ENCODE data around the gene SLC15A5.

Gene SLC15A5

DNA sequence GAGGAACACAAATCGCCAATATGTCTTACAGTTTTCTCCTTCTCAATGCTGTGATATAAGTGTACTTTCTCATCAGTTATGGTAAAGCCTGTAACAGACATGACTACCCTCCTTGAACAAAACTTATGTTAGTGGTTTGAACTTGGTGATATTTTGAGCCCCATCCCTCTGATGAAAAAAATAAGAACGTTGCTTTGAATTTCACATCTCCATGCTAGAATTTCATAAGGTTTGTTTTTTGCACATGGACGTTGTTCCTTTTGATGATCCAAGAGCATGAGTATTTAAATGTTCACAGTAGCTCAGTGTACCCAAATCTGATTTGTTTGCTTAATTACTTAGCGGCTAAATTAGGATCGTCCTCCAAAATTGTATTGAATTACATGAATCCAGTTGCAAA, at the start of gene SLC15A5:
Gene SLC15A5 (minus strand): TSS at position 101 of the 400 bp plus-strand sequence. CDS start 0 bp downstream, at position 101.
- no peak for DNase-seq

DNA sequence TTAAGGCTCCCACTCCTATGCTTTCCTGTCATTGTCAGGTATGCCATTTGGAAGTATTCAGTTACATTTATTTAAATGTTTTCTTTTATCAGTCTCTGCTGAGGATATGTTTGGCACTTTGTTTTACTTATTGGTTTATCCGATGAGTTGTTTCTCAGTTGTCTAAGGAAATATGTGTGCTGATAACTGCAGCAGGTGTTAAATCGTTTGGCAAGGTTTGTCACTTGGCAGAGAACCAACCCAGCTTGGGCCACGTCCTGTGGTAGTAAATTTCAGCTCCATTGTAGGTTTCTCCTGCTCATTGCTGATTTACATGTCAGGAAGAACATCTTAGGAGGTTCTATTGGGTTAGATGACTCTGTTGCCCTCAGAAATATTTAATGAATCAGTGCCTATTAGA, 47.9 kb upstream of the SLC15A5 start:
- no peak for DNase-seq

DNA sequence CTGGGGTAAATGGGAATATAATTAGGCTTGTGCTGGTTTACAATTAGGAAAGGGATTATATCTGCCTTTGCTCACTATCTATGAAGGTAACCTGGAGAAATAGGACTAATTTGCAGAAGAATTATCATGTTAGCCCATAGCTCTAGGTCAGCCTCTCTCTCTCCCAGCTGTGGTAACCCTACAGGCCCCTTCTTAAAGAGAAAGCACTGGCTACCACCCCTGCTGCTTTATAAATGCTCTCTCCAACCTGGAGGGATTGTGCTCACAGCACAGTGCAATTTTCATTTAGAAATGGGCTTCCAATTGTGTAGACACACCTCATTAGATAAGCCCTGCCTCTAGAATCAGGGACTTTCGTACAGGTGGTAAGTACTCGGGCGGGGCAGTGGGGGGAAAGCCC, 47.3 kb upstream of the SLC15A5 start:
- no peak for DNase-seq

DNA sequence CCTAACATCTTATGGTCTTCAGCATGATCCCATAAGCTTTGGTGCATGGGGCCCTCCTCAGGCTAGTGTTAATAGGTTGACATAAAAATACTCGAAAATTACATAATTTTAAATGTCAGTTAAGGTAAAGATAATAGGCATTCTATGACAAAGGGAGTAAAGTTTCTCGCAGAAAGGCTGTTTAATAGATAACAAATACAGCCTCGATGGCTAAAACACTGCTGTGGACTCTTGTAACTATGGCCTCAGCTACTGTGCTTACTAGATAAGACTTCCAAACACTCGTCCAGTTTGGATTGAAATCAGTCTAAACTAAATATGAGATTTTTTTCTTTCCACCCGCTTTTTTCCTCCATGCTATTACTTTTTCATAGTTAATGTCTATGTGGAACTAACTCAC, 46.8 kb upstream of the SLC15A5 start:
- DNase-seq = no peak

DNA sequence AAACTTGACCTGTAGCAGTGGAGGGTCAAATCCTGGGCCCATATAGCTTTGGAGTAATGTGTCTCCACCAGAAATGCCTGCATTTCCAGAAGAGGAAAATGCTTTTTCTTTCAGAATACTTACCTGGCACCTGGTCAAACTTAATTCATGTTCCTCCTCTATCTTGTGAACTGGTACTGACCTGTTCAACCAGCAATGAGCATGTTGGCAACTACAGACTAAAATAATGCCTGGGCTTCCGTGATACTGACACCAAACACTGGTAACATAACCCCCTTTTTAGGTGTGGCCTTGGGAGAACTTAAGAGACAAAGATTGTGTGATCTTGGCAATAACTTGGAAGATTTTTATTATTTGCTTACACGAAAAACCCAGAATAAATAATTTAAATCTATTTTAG, 46.2 kb upstream of the SLC15A5 start:
- no peak for DNase-seq

- DNase-seq = no peak
These were observed 45.5 kb upstream of the SLC15A5 start for GRCh38 chr12:16323010-16323409.

DNA sequence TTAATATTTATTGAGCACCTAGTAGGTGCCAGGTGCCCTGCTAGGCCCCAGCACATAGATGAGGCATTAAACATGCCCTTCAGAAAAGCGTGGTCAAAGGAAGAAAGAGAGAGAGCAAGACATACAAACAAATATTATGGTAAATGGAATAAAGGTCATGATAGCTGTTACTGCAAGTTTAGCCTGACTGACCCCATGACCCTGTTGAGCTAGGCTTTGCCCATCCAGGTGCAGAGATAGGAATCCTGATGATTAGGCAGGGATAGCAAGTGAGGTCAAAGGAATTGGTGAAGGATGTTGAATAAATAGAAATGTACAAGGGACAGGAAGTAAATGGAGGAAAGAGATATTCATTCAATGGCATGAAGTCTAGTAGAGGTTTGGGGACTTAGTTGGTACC, 33.4 kb upstream of the SLC15A5 start:
- no peak for DNase-seq

DNA sequence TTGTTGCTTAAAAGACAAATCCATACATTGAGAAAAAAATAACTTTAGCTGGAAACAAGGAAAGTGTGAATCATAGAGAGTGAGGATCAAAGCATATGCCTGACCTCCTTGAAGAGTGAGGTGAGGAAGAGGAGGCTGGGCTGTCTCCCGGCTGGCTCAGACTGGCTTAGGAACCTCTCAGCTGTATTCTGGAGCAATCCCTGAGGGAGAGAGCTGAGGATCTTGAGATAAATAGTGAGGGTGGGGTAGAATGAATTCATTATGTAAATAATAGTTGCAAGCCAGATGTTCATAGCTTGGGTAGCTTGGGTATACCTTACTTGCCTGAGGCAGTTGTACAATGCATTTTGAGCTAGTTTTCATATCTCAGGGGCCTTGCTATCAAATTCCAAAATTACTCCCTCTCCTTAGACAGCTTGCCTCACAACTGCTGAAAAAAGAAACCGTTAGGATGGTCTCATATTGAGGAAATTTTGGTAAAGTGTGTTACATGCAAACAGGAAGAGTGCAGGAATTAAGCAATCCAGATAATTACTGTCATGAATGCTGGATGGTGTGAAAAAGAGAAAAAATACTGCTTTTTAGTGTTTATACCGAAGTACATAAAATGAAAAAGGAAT, 30.5 kb upstream of the SLC15A5 start:
- no peak for DNase-seq

- DNase-seq = no peak
These were observed 26.5 kb upstream of the SLC15A5 start for GRCh38 chr12:16303939-16304338.

- no peak for DNase-seq
These were observed 23.3 kb upstream of the SLC15A5 start for GRCh38 chr12:16300736-16301135.

DNA sequence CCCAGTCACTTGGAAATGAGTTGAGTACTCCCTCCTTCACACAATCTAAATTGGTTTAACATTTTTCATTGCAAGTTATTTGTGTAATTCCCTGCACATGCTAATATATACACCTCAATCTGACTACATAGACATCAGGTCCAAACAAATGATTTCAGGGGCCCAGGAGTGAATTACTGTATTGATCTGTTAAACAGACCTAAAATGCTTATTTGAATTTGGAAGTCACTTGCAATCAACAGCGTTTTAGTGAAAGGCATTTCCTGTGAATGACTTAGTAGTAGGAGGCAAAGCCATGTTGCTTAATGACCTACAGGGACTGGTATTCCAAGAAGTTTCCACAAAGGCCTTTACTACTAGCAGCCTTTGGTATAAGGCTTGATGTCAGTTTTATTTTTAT, 22.6 kb upstream of the SLC15A5 start:
- no peak for DNase-seq

DNA sequence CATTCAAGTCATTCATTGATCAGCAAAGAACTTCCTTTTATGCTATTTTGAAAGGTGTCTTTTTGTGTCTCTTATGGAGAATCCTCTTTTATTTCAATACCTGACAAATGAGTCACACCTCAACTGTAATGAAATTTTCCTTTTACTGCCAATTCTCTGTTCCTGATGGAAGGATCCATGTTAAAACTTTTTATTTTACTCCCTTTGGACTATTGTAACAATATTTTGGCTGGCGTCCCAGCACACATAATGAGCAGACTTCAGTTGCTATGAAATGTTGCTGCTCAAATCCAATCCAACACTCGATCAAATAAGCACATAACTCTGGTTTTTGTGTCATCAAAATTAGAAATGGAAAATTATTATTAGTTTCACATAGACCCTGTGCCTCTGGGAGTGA, 21.9 kb upstream of the SLC15A5 start:
- no peak for DNase-seq

DNA sequence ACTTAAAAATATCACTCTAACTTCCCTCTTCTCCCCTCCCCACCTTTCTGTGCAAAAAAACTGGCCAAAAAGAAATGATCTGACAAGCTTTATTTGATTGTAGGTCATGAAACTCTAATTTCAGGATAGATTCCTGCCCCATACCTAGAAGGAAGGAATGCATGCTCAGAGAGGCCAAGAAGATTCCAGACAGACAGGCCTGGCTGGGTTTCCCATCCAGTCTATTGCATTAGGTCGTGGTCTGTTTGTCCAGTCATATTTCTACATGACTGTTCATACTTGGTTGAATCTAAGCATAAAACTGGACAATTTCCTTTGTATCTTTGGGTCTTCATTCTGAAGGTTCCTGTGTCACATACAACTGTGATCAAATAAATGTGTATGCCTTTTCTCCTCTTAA, 20.0 kb upstream of the SLC15A5 start:
- no peak for DNase-seq

DNA sequence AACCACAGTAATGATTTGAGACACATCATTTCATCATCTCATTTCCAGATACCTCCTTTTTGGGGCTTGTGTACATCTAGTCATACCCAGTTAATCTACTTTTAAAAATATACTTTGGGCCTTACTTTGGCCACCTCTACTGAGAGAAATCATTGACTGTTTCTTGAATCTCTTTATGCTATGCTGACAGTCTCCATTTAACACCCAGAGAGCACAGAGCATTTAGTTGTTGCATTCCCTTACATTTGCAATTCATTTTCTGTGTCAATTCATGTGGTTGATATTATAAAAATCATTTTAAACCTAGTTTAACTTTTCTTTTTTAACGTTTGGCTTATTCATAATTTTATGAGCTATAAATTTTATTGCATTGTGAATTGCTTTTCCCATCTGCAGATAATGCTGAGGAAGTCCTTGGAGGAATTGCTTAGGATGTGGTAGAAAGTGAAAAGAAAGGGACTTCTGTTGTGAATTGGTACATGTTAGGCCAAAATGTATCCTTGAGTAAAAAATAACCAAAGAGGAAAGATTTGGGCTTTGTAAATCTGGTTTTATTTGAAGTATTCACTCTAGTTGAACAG, 17.0 kb upstream of the SLC15A5 start:
- no peak for DNase-seq

DNA sequence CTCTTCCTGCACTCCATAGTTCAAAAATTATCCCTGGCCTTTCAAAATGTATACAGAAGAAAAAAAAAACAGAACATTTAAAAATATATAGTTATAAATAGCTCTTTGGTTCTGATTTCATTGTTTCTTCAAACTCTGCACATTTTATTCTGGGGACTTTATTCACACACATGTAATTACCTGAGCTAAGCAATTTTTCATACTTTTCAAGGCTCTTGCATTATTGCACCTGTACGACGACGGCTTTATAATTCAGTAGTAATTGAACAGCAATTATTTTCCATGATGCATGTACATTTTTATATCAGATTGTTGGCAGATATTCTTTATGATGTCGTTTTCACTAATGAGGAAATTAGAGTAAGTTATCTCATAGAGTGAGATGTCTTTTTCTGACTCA, 13.5 kb upstream of the SLC15A5 start:
- DNase-seq = no peak

GRCh38 chr12:16285586-16285985, 8.1 kb upstream of the SLC15A5 start:
- DNase-seq = no peak

GRCh38 chr12:16282978-16283377, 5.5 kb upstream of the SLC15A5 start:
- DNase-seq = no peak

GRCh38 chr12:16282081-16282480, 4.6 kb upstream of the SLC15A5 start:
- no peak for DNase-seq

- no peak for DNase-seq
These were observed 3.7 kb upstream of the SLC15A5 start for GRCh38 chr12:16281157-16281556.

DNA sequence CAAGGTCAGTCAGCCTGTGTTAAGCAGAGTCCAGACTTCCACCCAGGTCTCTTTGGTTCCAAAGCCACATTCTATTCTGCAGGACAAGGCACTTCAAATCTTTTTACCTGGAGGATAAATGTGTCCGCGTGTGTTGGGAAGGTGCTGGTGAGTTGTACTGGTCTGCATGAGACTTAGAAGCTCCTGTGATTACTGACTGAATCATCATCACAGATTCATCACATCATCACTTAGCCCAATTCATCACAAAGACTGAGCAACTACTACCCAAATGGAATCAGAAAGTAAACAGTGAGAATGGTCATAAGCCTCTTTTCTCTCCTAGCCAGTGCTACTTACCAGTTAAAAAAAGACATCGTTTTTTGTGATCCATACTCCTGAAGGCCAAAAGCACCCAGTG, 5.3 kb downstream of the SLC15A5 start:
- DNase-seq = no peak

GRCh38 chr12:16271062-16271461, 6.4 kb downstream of the SLC15A5 start:
- no peak for DNase-seq

GRCh38 chr12:16269946-16270345, 7.5 kb downstream of the SLC15A5 start:
- no peak for DNase-seq

GRCh38 chr12:16266085-16266484, 11.4 kb downstream of the SLC15A5 start:
- no peak for DNase-seq

DNA sequence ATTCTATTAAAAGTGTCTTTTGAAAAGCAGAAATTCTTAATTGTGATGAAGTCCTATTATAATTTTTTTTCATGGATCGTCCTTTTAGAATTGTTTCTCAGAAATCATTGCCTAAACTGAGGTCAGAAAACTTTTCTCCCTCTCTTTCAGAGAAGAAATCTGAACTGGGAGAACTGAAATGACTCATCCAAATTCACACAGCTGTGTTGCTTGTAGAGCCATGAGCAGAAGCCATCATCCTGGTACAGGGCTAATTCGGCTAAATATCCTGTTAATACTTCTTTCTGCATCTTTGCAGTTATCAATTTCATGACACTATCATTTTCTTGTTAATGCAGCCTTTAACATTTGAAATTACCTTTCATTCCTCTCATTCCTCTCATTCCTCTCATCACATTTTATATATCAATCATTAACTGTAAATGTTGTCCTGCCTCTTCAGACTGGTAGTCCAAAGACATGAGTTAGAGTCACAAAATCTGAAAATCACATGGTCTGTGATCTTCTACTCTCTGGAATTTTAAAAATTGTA, 15.5 kb downstream of the SLC15A5 start:
- no peak for DNase-seq

DNA sequence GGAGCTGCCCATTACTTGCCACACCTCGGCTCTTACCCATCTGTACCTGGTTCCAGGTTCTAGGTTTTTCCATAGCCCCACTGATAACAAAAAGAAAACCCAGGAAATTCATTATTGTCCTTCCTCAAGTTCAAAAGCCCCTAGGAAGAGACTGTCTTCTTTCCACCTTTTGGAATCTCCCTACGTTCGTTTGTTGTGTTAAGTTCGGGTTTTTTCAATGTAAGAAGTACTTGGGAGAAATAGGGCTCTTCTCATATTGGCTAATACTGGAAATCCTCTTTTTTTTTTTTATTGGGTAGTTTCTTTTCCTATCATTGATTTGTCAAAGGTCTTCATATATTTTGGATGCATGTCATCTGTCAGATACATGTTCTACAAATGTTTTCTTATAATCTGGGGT, 17.3 kb downstream of the SLC15A5 start:
- DNase-seq = no peak
